Kidney (tissue), 14 donors: ENCODE data around the gene CDKN2AIPNL. TPM values are rescaled to one million over a fixed set of nuclear protein-coding genes. Genes with fewer than 3 reads are reported as not detected.

ENCODE experiments used
- DNase-seq, 5 donors: peaks; one replicate each; pipeline ENCODE4 v3.0.0-alpha.2; 2013 to 2020
- FAIRE-seq: peaks from 2 replicates; lab custom pipeline; 2012; peaks lifted over from hg19 to GRCh38; lab: Jason Lieb, UNC
- H3K27ac ChIP-seq, 2 donors: one replicate each; pipeline ENCODE4 v1.7.0; 2013; ENCODE audit warnings: low read depth in 2 of 2, low read length in 2 of 2, inconsistent platforms in 1 of 2
- H3K27me3 ChIP-seq: one replicate; pipeline ENCODE4 v1.7.1; 2013; ENCODE audit warnings: low read length, inconsistent platforms; ENCODE audit not compliant: control insufficient read depth, insufficient read depth
- H3K36me3 ChIP-seq, 3 donors: one replicate each; pipeline versions ENCODE4 v1.7.0 to v1.7.1; 2013; ENCODE audit warnings: low read length in 3 of 3, control low read depth in 1 of 3, inconsistent platforms in 1 of 3; ENCODE audit not compliant: insufficient read depth in 3 of 3, control insufficient read depth in 2 of 3
- H3K4me1 ChIP-seq, 3 donors: one replicate each; pipeline versions ENCODE4 v1.7.0 to v1.7.1; 2013; ENCODE audit warnings: low read length in 3 of 3, inconsistent platforms in 1 of 3, low read depth in 1 of 3; ENCODE audit not compliant: control insufficient read depth in 2 of 3, insufficient read depth in 2 of 3
- H3K4me3 ChIP-seq, 3 donors: one replicate each; pipeline versions ENCODE4 v1.7.0 to v1.8.1; 2013; ENCODE audit warnings: low read length in 3 of 3, control low read depth in 1 of 3, inconsistent platforms in 1 of 3
- H3K9ac ChIP-seq, 3 donors: one replicate each; pipeline versions ENCODE4 v1.7.0 to v1.7.1; 2013; ENCODE audit warnings: low read length in 3 of 3, control low read depth in 1 of 3, inconsistent platforms in 1 of 3
- H3K9me3 ChIP-seq, 3 donors: one replicate each; pipeline versions ENCODE4 v1.7.0 to v1.7.1; 2013; ENCODE audit warnings: low read length in 3 of 3, control low read depth in 1 of 3, inconsistent platforms in 1 of 3; ENCODE audit not compliant: control insufficient read depth in 2 of 3, insufficient read depth in 1 of 3
- intact Hi-C: fragments of 100-400 bp; cut with DNase I; formaldehyde crosslinking; loops from one replicate; pipeline ENCODE4 v1.11.1; 2022
- polyA plus RNA-seq: library from polyadenylated mRNA; stranded (reverse); fragments of 350-450 nt; fragmentation: Illumina TruSeq; extraction: RNeasy Lipid Tissue Mini Kit (QIAGEN cat#74804); gene quantifications from one replicate; pipeline ENCODE4 v1.2.3, GENCODE V29; 2014; ENCODE audit warnings: low read depth, low replicate concordance; ENCODE audit not compliant: insufficient read depth
- total RNA-seq: library from RNA; stranded (reverse); fragmentation: NEBNext Ultra II Directional; extraction: Animal tissue kit (Norgen Biotek cat#: 25700); gene quantifications from one replicate; pipeline ENCODE4 v1.2.1, GENCODE V29; 2021
- TF ChIP-seq, protein P1 (sequence below): IDR thresholded peaks from 3 replicates; pipeline ENCODE4 v1.5.1; 2012; ENCODE audit warnings: mild to moderate bottlenecking, moderate library complexity, borderline replicate concordance; ENCODE audit not compliant: insufficient read depth; ENCODE audit errors: extremely low read depth
- donor health status: control.
- donor health status: control.
- donor health status: control.
- donor health status: control.
- donor health status: control.
- donor health status: DM: yes; HTN: yes; CAD: no.
- donor health status: Normal renal cell carcinoma (clear cell type).

The CDKN2AIPNL gene
- total and polyA plus RNA-seq, 2 donors from 2014 or later = 19.0 to 38.2 TPM

DNA sequence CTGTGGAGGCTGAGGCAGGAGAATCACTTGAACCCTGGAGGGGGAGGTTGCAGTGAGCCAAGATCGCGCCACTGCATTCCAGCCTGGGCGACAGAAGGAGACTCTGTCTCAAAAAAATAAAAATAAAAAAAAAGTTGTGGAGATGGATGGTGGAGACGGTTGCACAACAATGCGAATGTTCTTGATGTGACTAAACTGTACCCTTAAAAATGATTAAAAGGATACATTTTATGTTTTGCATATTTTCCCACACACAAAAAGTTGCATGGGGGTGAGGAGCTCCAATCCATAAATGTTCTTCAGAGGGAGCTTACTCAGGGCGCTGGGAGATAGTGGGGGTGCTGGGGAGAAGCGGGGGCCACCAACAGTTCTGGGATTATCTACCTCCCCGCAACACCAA, 43.8 kb upstream of the CDKN2AIPNL start:
- intact Hi-C loops = no loop called here
- no peaks in the 10 kb centered on the region for H3K27me3 ChIP-seq
- DNase-seq (no peak), FAIRE-seq (no peak)
- H3K9ac ChIP-seq = no peak overlapping the region
- H3K4me1 ChIP-seq = peaks cover 0 to 8% (median 0%) of the 10 kb centered on the region in 3 donors
- no peak overlapping the region for H3K27ac ChIP-seq
- no peaks in the 10 kb centered on the region for H3K36me3 ChIP-seq
- no peaks in the 10 kb centered on the region for H3K9me3 ChIP-seq
- no peak overlapping the region for H3K4me3 ChIP-seq
- TF ChIP-seq, protein P1, sequence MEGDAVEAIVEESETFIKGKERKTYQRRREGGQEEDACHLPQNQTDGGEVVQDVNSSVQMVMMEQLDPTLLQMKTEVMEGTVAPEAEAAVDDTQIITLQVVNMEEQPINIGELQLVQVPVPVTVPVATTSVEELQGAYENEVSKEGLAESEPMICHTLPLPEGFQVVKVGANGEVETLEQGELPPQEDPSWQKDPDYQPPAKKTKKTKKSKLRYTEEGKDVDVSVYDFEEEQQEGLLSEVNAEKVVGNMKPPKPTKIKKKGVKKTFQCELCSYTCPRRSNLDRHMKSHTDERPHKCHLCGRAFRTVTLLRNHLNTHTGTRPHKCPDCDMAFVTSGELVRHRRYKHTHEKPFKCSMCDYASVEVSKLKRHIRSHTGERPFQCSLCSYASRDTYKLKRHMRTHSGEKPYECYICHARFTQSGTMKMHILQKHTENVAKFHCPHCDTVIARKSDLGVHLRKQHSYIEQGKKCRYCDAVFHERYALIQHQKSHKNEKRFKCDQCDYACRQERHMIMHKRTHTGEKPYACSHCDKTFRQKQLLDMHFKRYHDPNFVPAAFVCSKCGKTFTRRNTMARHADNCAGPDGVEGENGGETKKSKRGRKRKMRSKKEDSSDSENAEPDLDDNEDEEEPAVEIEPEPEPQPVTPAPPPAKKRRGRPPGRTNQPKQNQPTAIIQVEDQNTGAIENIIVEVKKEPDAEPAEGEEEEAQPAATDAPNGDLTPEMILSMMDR = no peak

DNA sequence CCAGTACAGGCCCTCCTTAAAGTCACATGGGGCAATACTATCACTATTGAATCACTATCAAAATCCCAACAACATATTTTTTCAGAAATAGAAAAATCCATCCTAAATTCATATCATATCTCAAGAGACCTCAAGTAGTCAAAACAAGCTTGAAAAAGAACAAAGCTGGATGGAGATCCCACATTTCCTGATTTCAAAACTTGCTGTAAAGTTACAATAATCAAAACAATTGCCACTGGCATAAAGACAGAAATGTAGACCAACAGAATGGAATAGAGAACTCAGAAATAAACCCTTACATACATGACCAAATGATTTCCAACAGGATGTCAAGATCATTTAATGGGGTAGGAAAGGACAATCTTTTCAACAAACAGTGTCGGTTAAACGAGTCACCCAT, 41.3 kb upstream of the CDKN2AIPNL start:
- peaks cover 0 to 2% (median 0%) of the 10 kb centered on the region in 3 donors for H3K4me1 ChIP-seq
- TF ChIP-seq, protein P1 = no peak
- H3K9ac ChIP-seq = no peak overlapping the region
- H3K27ac ChIP-seq = no peak overlapping the region
- FAIRE-seq = no peak
- no peaks in the 10 kb centered on the region for H3K27me3 ChIP-seq
- no peak for DNase-seq
- H3K36me3 ChIP-seq = no peaks in the 10 kb centered on the region
- H3K4me3 ChIP-seq = no peak overlapping the region
- H3K9me3 ChIP-seq = no peaks in the 10 kb centered on the region
- intact Hi-C loops = no loop called here

DNA sequence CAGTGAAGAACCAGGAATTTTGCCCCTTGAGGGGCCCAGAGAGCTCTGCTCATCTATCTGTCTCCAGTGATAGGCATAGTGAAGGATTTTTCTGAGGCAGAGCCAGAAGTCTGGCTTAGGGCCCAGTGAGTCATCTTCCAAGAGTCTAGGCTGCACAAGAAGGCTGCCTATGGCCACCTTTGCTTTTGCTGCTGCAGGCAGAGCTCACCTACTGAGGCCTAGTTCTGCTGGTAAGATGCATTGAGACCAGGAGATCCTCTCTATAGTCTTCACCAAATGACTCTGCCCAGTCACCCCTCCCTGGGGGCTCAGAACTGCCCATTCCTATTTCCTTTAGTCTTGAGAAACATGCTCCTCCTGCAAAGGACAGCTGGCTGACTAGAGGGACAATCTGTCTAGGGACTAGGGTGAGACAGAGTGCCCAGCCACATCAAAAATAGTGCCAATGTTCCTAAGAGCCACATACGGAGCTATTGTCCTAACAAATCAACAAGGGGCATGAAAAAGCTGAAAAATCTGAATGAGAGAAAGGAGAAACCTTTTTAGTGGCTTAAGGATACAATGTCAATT, 40.3 kb upstream of the CDKN2AIPNL start:
- DNase-seq (no peak), FAIRE-seq (no peak)
- intact Hi-C loops = no loop called here
- H3K27ac ChIP-seq = no peak overlapping the region
- TF ChIP-seq, protein P1 = no peak
- H3K27me3 ChIP-seq = no peaks in the 10 kb centered on the region
- H3K4me3 ChIP-seq = no peak overlapping the region
- peaks cover 0 to 6% (median 0%) of the 10 kb centered on the region in 3 donors for H3K4me1 ChIP-seq
- no peaks in the 10 kb centered on the region for H3K36me3 ChIP-seq
- no peak overlapping the region for H3K9ac ChIP-seq
- H3K9me3 ChIP-seq = no peaks in the 10 kb centered on the region
